NCI-H1105 treated with DMSO at 0.1 percent for 48 hours (cell line): ENCODE data around the gene JARID2.
"Not testable (repeated sequence)": the region's sequence is repeated elsewhere in the genome, so short reads cannot be mapped to it uniquely, and the experiment has no call there.

Experiments used
- DNase-seq: peaks from one replicate; lab custom pipeline; 2025; lab: John Stamatoyannopoulos, UW

JARID2 gene

DNA sequence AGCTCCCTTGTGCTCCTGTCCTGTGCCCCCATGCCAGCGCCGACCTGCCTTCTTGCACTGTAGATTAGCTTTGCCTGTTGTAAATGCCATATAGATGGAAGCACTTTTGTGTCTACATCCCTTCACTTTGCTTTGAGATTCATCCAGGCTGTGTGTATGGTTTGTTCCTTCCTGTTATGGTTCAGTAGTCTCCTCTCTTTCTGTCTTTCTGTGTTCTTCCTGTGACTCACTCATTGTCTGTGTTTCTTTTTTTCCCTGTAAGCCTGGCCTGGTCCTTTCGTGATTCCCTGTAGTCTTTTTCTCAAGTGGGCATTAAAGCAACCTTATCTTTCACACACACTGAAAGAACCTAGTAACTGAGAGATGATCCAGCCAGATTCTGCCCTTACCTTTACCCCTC is 66.6 kb downstream of the JARID2 start:
- no peak for DNase-seq

DNA sequence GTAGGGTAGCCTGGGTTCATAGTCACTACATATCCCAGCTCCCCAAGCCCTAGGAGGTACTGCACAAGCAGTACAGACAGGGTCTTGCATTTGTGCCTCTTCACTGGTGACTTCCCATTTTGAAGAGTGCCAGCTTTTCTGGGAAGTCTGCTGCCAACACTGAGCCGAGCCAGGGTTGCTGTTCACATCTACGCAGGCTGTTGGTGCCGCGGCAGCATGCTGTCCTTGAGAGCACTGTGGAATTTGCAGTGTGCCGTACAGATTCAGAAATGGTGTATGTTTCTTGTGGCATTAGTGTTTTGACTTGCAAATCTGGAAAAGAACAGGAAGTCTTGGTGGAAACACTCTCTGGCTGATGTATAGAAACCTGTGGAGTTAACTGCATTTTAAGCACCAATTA is 67.5 kb downstream of the JARID2 start:
- no peak for DNase-seq

DNA sequence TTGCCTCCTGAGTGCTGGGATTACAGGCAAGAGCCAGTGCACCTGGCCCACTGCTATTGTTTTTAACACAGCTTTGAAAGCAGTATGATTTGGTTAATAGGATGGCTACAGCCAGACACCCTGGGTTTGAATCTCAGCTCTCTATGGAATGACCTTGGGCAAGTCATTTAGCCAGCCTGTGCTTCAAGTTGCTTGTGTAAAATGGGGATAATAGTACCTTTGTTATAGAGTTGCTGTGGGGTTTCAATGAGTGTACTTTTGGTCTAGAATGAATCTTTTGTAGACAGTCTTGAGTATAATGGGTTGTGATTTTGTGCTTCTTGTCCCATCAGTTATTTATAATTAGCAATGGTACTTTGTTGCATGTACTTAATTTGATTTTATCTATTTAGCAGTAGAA is 70.9 kb downstream of the JARID2 start:
- DNase-seq, result no peak

DNA sequence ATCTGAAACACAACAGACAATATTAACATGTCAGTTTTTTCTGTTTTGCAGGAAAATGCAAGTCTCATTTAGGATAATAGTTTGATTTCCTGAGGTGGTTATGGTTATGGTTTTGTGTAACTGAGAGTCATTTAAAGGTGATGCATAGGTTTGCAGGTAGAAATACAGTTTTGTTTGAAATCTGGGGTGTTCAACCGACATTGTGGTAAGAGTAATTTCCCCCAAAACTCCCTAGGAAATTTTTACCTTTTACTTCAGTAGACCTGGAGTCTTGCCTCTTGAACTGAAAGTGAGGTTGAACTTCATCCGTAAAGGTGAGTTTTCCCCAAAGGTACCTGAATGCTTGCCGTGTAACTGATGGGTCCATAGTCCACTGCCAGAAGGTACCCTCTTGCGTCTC is 71.4 kb downstream of the JARID2 start:
- no peak for DNase-seq

DNA sequence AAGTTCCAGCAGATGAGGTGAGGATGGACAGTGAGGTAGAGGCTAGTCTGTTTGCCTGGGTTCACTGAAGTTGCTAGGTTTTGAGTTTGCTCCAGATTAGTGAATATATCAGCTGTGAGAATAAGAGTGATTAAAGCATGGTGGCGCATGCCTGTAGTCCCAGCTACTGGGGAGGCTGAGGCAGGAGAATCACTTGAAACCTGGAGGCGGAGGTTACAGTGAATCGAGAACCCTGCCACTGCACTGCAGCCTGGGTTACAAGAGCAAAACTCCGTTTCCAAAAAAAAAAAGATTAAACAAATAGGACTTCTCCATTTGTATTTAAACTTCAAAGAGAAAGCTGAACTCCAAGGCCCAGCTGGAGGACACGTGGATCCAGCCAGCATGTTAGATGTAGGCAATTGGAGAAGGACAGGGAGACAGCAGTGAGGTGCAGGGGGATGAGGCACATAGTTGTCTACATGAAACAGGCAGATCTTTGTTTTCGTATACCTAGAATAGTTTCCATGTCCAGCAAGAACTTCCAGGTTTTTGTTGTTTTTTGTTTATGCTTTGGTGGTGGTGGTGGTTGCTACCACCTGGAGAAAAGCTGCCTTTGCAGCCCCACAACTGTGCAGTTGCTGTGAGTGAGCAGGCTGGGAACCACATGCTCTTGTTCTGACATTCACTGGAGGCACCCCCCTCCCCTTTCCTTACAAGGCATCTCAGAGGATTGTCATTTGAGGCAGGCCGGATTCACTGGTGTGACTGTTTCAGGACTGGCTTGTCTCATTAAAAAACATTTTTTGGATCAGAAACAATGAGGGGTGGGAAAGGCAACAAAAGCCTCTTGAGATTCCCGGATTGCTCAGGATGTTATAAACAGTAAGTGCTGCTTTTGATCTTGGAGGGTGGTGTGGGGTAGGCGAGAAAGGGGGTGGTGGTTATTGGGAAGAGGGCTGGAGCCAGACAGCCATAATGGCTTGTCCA is 72.3 kb downstream of the JARID2 start:
- DNase-seq, result peak; percentile 8

DNA sequence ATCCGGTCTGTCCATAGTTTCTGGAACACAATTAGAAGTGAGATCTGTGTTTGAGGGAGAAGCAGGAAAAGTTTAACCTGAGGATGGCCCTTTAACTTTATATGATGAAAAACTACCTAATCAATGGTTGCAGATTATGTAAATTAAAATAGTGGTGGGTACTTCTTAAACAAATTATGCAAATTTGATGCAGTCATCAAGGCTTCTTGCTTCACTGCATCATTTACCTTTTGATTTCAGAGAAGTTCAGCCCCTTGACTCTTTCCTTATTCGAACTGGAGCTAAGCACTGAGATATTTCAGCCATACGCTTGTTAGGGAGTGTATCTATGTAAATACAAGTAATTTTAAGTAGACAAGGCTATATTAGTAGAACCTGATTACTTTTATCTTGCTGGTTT is 73.8 kb downstream of the JARID2 start:
- no peak for DNase-seq

DNA sequence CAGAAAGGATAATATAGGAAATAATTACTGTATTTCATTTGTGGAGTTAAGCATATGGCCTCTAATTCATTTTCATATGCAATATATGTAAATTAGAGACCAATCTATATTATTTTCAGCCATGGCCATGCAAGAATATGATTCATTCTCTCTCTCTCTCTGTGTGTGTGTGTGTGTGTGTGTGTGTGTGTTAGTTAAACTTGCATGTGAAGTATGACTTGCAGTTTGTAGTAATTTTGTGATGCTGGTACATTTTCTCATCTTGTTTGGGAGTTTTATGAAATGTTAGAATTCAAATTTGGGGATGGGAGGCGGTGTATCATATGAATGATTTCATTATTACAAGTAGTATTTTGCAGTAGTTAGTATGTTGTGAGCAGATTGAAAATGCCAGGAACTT is 74.8 kb downstream of the JARID2 start:
- no peak for DNase-seq

DNA sequence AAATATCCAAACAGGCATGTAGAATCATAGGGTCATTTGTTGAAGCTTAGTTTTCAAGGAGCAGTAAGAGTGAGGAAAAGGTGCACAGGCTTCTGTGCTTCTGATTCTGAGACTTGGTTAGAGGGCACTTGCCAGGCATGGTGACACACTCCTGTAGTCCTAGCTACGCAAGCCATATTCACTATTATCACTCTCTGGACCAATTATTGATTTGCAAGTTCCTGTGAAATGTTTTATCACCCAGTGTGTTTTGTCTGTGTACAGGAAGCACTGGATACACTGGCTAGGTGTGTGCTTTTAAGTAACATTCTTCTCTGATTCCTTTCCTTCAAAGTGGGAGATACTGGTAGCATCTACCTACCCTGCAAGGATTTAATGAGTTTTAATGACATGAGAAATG is 76.3 kb downstream of the JARID2 start:
- DNase-seq, result no peak

DNA sequence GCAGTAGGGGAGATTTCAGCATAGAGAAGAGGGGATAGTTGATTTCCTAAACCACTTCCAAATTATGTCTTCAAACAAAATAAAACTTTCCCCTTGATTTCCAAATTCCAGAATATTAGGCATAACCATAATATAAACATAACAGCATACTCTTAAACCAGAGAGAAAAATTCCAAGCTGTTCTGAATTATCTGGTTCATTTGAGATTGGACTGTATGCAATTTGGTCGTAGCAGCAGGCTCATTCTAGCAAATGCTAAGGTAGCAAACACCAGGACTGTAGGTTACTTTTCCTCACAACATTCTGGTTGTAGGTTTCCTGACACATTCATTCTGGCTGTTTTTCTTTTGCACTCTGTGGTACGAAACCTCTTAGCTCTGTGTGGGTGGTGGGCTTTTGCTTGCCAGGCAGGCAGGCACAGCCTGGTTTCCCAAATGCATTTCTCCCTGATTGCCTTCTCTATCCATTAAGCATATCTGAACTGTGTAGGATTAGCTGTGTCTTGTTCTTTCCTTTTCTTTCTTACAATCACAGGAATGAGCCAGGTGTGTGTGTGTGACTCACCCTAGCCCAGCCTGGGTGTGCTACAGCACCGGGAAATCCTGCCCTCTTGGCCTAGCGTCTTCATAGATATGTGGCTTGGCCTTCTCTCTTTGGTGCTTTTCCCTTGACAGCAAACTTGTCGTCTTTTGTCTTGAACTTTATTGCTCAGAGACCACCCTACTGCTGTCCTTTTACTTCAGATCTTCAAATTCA is 77.1 kb downstream of the JARID2 start:
- DNase-seq, result no peak

DNA sequence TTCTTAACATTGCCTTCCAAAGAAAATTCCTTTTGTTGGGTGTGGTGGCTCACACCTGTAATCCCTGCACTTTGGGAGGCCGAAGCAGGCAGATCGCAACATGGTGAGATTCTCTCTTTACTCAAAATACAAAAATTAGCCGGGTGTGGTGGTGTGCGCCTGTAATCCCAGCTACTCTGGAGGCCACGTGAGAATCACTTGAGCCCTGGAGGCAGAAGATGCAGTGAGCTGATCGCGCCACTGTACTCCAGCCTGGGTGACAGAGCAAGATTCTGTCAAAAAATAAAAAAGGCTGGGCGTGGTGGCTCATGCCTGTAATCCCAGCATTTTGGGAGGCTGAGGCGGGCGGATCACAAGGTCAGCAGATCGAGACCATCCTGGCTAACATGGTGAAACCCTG is 77.7 kb downstream of the JARID2 start:
- DNase-seq, result not testable (repeated sequence)

DNA sequence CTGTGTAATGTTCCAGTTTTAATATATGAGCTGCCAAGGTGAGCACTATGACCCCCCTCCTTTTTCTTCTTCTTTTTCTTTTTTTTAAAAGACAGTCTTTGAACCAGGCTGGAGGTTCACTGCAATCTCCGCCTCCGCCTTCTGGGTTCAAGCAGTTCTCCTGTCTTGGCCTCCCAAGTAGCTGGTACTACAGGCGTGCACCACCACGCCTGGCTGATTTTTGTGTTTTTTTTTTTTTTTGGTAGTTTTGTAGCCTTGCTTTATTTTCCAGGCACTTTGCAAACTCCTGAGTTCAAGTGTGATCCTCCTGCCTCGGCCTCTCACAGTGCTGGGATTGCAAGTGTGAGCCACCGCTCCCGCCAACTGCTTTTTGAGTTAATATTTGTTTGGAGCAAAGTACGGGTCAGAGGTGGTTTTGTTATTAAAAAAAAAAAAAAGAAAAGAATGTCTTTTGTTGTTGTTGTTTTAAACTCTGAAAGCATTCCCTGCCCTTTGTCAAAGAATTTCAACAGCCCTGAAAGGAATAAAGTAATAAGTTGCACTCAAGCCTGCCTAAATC is 78.6 kb downstream of the JARID2 start:
- DNase-seq, result no peak

DNA sequence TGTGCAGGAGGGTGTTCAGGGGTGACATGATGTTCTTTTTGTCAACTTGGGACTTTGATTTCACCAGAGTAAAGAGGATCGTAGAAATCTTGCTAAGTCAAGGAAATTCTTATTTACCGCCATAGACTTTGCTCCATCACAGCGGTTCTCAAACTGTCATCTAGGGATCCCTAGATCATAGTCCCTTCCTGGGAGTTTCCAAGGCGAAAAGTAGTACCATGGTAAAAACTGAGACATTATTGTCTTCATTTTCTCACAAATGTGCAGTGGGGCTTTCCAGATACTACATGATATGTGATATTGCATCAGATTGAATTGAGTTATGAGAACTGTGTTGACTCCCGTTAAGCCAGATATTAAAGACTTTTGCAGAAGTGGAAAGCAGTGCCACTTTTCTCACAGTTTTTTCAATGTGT is 79.7 kb downstream of the JARID2 start:
- DNase-seq, result no peak

DNA sequence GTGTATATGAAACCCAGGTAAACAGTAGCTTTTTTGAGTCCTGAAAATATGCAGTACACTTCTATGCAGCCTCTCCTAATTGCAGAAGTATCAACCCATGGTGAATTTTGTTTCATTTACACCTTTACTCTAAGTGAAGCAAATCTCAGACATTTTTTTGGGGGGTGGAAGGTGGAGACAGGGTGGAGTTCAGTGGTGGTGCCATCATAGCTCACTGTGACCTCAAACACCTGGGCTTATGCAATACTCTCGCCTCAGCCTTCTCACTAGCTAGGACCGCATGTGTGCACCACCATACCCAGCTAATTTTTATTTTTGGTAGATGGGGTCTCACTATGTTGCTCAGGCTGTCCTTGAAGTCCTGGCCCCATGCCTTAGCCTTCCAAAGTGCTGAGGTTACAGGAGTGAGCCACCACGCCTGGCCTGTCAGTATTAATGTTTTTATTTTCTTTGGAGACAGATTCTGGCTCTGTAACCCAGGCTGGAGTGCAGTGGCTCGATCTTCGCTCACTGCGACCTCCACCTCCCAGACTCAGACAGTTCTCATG is 80.3 kb downstream of the JARID2 start:
- DNase-seq, result no peak

DNA sequence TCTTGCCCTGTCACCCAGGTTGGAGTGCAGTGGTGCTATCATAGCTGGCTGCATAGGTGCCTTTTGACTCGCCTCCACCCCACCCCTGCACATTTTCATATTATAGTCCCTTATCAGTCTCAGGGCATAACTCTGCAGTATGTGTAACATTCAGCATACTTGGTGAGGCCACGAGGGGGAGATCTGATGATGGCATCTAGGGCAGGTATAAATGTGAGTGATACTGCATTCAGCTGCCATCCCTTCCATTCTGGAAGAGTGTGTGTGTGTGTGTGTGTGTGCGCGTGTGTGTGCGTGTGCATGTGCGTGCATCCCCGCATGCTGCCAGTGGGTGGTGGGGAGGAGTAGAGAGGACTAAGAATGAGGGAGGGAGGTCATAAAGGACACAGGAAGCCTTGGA is 81.4 kb downstream of the JARID2 start:
- DNase-seq, result no peak

DNA sequence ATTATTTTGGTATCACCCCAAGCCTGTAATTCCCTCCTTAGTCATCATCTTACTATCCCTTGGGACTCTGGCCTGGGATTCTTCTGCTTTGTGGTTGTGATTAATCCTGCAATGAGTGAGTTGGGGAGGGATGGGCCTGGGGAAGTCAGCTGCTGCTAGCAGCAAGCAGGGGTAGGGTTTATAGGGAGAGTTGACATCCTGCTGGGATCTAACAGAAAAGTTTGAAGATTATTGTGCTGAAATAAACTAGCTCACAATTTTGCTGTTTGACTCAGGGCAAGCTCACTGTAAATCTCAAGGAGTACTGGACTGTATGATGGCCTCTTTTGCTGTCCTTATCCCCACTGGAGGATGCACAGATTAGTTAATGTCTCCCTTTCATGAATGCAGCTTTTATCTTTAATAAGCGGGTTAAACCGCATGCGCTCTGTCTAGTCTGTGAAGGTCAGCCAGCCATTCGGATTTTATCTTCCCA is 83.4 kb downstream of the JARID2 start:
- DNase-seq, result no peak

DNA sequence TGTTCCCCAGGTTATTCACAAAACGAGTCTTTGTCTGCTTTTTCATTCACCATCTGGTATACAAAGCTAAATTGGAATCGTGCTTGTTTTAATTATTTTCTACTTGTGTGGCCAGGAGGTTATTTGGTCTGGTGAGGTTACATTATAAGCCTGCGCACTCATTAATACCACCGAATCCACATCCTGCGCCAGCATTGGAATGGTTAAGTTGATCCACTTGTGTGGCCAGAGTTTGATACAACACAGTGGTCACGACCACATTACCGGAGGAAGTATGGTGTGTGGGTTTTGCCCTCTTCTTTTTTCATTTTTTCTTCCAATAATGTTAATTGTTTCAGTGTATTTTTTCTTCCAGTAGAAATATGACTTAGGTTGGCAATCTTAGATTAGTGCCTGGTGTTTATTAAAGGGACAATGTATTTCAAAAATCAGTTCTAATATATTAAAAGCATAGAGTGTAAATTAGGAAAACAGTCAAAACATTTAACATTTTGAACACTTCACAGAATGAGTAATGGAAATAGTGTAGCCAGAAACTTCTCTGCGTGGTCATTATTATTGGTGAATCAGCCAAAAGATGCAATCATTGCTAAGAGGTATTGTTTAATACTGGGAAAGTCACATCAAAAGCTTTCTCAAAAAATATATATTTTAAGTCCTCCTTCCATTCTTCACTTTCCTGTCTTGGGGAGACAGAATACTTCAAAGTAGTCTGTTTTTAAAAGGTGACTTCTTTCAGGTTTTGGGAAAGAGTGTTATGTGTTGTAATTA is 84.5 kb downstream of the JARID2 start:
- DNase-seq, result no peak

DNA sequence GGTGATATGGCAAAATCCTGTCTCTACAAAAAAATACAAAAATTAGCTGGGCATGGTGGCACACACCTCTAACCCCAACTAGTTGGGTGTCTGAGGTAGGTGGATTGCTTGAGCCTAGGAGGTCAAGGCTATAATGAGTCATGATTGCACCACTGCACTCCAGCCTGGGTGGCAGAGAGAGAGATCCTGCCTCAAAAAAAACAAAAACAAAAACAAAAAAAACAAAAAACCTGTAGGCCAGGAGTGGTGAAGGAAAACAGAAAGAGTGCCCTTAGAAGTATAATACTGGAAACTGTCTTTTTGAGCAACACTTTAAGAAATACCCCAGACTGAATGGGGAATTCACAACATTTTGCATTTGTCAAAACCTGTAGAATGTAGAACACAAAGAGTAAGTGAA is 85.3 kb downstream of the JARID2 start:
- no peak for DNase-seq

DNA sequence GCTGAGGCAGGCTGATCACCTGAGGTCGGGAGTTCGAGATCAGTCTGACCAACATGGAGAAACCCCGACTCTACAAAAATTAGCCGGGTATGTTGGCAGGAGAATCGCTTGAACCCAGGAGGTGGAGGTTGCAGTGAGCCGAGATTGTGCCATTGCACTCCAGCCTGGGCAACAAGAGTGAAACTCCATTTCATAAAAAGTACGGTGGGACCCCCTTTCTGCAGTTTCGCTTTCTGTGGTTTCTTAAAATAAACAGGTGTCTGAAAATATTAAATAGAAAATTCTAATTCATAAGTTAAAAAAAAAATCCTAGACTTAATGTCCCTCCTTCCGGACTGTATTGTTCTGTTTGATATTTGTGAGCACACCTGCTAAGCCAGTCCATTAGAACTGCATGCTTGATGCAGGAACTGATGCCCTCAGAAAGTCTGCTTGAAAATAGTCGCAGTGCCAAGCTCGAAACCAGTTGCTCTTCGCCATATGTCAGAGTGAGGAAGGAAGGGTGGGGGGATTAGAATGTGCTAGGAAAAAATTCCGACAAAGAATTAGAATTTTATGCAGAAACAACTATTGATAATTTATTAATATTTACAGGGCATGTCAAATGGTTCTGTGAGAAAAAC is 85.9 kb downstream of the JARID2 start:
- no peak for DNase-seq

DNA sequence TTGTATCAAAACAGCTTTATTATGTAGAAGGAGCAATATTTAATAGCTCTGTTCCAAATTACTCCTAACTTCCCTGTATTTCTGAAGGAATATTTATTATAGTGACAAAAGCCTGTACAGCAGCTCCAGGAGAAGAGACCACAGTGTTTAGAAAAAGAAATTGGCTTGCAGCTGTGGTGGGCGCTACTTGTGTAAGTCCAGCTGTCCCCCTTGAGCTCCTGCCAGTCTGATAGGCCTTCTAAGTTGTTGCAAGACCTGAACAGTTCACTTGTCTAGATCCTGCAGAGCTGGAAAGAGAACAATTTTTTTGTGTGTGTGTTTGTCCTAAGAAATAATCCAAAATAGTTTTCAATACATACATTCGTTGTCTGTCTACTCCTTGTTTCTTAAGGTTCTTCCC is 86.6 kb downstream of the JARID2 start:
- no peak for DNase-seq

DNA sequence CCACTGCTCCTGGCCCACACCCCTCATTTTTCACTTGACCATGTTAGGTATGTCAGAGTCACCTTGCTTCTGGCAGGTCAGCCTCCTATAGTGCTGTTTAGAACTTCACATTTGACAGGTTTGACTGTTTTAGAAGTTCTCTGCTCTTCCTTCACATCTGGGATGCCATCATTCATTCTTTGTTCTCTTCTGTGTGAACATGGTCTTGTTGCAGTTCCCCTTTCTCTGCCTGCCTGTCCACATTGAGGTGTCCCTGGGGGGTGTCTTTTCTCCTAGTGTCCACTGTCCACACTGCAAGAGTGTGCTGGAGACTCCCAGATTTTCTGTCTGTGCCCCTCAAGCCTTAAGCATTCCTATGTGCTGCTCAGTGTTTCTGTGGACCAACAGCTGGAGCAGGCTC is 89.5 kb downstream of the JARID2 start:
- no peak for DNase-seq

DNA sequence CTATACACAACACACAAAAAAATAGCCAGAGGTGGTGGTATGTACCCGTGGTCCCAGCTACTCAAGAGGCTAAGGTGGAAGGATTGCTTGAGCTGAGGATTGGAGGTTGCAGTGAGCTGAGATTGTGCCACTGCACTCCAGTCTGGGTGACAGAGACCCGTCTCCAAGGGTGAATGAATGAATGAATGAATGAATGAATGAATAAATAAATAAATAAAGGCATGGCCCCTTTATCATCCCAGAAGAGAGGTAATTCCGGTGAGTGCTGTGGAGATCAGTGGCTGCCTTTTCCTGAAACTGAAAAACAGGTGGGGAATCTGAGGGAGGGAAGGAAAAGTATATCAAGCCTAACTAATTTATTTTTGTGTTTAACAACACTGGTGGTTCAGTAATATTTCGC is 90.0 kb downstream of the JARID2 start:
- DNase-seq, result no peak
